Left renal cortex interstitium (tissue), 4 donors: Measurements from ENCODE around the gene ERGIC2. TPM values are rescaled to one million over a fixed set of nuclear protein-coding genes. Genes with fewer than 3 reads are reported as not detected.
"Not testable (repeated sequence)": the region's sequence is repeated elsewhere in the genome, so short reads cannot be mapped to it uniquely, and the experiment has no call there.

Experiments
- DNase-seq, 4 donors: peaks; one replicate each; pipeline ENCODE4 v3.0.0-alpha.2; 2013; ENCODE audit warnings: low read depth in 4 of 4, low spot score in 2 of 4, missing footprints in 1 of 4
- polyA plus RNA-seq, 4 donors: library from polyadenylated mRNA; unstranded; fragments of 120-200 nt; gene quantifications; one replicate each; pipeline ENCODE4 v1.2.1, GENCODE V29; 2013; ENCODE audit not compliant: insufficient read length in 4 of 4

ERGIC2 gene
- polyA plus RNA-seq, 4 donors: 91.0 to 112 (median 105) TPM

DNA sequence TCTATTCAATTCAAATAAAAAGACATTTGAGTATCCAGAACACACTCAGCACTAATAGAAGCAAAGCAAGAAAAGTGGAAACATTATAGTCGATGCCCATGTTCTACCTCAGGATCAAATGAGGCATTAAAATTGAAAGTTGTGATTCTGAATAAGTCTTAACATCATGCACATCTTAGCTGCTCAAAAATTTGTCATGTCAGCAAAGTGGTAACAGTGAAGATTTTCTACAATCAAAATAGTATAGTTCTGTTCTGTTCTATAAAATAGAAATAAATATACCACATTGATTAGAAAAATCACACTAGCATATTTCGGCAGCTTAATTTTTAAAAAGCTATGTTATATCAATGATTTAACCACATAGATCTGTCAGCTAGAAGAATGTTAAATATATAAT, 74.7 kb downstream of the ERGIC2 start:
- no peak for DNase-seq

DNA sequence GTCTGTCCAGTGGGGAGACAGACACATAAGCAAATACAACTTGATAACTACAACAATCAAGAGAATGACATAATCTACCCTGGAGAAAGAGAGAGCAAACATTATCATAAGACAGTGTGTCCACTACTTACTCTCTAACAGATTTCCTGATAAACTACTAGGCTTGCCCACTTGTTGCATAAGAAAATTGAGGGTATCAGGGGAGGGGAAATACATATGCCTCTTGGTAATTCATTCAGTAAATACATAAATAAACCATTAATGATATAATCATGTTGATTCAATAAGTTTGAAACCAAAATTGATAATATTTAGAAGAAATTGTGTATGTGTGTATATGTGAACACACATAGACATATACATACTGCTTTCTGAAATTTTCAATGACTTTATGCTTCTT, 76.6 kb downstream of the ERGIC2 start:
- DNase-seq: no peak

DNA sequence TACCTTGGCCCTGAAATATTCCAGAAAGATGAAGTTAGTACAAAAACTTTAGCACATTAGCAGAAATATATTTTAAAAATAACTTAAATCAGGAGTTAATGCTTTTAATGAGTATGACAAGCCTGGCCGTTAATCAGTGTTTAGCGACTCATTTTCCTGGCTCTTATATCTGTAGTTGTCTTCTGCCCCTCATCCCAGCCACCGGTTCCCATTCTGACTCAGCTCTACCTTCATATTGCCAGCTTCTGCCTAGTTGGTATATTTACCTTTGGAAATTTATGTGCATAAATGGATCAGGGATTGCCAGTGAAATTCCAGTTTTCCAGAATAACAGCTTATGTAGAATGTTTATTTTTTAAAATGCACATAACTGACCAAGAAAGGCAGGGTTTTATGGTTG, 79.9 kb downstream of the ERGIC2 start:
- no peak for DNase-seq

DNA sequence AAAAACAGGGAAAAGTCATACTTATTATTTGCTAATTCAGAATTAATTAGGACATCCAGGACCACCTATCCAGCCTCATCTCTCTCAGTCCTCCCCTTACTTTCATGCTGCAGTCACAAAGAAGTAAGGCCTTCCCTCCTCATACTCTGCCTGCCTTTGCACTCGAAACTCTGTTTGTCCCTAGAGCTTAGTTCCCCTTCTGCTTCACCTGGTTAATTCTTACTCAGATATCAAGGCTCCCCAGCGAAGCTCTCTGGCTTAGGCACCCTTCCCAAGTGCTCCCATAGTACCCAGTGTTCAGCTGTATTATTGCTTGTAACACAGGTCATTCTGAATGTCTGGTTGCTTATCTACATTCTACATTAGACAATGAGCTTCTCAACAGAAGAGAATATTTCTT, 81.3 kb downstream of the ERGIC2 start:
- DNase-seq: no peak

DNA sequence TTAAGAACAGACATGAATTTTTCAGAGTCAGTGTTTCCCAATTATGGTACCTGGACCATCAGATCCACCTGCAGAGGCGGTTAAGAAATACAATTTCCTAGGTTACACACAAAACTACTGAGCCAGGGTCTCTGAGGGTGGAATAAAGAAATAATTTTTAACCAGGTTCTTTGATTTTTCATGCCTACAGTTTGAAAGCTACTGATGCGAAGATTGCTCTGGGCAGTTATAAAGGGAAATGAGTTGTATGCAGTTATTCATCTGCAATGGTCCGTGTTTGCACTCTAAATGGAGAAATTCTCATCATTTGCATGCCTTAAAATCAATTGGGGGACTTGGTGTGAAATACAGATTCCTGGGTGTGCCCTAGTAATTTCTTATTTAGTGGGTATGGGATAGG, 89.7 kb downstream of the ERGIC2 start:
- DNase-seq: no peak

DNA sequence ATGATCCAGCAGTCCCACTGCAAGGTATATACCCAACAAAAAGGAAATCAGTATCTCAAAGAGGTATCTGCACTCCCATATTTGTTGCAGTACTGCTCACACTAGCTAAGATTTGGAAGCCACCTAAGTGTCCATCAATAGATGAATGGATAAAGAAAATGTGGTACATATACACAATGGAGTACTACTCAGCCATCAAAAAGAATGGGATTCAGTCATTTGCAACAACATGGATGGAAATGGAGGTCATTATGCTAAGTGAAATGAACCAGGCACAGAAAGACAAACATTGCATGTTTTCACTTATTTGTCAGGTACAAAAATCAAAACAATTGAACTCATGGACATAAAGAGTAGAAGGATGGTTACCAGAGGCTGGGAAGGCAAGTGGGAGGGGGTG, 90.5 kb downstream of the ERGIC2 start:
- not testable (repeated sequence) for DNase-seq

DNA sequence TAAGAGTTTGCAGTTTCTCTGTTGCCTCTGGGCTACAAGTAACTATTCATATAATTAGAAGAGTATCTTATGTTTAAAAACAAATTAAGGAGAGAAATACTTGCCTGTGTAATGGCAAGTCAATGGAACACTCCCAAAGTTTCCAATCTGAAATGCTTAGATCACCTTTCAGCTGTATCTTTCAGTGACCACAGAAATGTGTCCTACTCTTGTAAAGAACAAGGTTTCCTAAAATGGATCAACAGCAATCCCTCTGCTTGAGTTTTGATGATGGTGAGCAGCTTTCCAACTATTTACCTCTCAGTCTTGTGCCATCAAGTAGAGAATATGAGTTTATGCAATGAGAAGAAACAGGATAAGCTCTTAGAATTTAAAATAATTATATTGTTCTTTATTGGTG, 92.9 kb downstream of the ERGIC2 start:
- no peak for DNase-seq

DNA sequence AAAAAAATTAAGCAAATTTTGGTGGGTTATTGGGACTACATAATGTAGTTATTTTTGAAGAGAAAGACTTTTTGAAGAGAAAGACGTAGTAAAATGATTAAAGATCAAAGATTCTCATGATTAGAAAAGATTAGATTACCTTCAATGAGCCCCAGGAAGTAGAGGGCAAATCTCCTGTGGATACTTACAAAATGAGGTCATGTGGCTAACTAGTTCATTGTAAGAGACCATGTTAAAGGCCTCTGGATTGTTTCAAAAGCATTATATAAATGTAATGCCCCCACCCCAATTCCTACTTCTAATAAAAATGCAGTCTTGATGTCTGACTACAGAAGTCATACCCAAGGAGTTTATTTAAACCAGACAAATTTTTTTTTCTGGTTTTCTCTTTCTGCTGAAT, 93.3 kb downstream of the ERGIC2 start:
- no peak for DNase-seq

Other genes with a start within 250 kb of the ERGIC2 start
- gene FAR2, start 231.9 kb downstream of the ERGIC2 start, polyA plus RNA-seq: 10 to 100 TPM; 37.3 to 42.8 (median 39.4) TPM
- gene OVCH1, start 116.5 kb upstream of the ERGIC2 start, polyA plus RNA-seq: under 1 TPM; 0.17 to 0.89 (median 0.57) TPM